Loucy (cell line): ENCODE results near the gene ISCA1.
"Not testable (repeated sequence)": the region's sequence is repeated elsewhere in the genome, so short reads cannot be mapped to it uniquely, and the experiment has no call there.

Source experiments
- H2AFZ ChIP-seq: fragments of 200-600 bp; sonication (generic); 2 replicates; pipeline ENCODE4 v1.6.0; 2016; ENCODE audit warnings: antibody characterized with exemption, mild to moderate bottlenecking, low read length, moderate library complexity
- H3F3A ChIP-seq: fragments of 200-600 bp; 2 replicates; pipeline ENCODE4 v1.6.0; 2016; ENCODE audit warnings: antibody characterized with exemption, low read depth, mild to moderate bottlenecking
- H3K27me3 ChIP-seq: fragments of 200-600 bp; sonication (generic); 2 replicates; pipeline ENCODE4 v1.6.1; 2014; ENCODE audit warnings: low read length, mild to moderate bottlenecking; ENCODE audit not compliant: insufficient read depth, poor library complexity, severe bottlenecking
- H3K36me3 ChIP-seq: fragments of 200-600 bp; sonication (generic); 2 replicates; pipeline ENCODE4 v1.6.1; 2016; ENCODE audit warnings: low read length; ENCODE audit not compliant: insufficient read depth
- H3K4me1 ChIP-seq: fragments of 200-600 bp; sonication (generic); 2 replicates; pipeline ENCODE4 v1.5.1; 2014; ENCODE audit warnings: low read length, mild to moderate bottlenecking; ENCODE audit not compliant: insufficient read depth, poor library complexity, severe bottlenecking
- H3K4me2 ChIP-seq: fragments of 200-600 bp; sonication (generic); 2 replicates; pipeline ENCODE4 v1.6.0; 2014; ENCODE audit warnings: antibody characterized with exemption, low read length, low read depth, mild to moderate bottlenecking; ENCODE audit not compliant: poor library complexity, severe bottlenecking
- H3K4me3 ChIP-seq: fragments of 200-600 bp; sonication (generic); 2 replicates; pipeline ENCODE4 v1.5.1; 2014; ENCODE audit warnings: low read length, mild to moderate bottlenecking, mixed read lengths; ENCODE audit not compliant: poor library complexity, severe bottlenecking
- H3K79me2 ChIP-seq: fragments of 200-600 bp; sonication (generic); 2 replicates; pipeline ENCODE4 v1.6.1; 2014; ENCODE audit warnings: low read length; ENCODE audit not compliant: insufficient read depth
- H3K9ac ChIP-seq: fragments of 200-600 bp; sonication (generic); 2 replicates; pipeline ENCODE4 v1.6.0; 2014; ENCODE audit warnings: mild to moderate bottlenecking, low read depth, low read length, moderate library complexity; ENCODE audit not compliant: poor library complexity, severe bottlenecking
- H3K9me2 ChIP-seq: fragments of 200-600 bp; sonication (generic); replicated peaks from 2 replicates; pipeline ENCODE4 v1.6.1; 2016; ENCODE audit warnings: low read depth, low read length, mixed read lengths
- H3K9me3 ChIP-seq: fragments of 200-600 bp; sonication (generic); 2 replicates; pipeline ENCODE4 v1.6.1; 2014; ENCODE audit warnings: mild to moderate bottlenecking, antibody characterized with exemption, low read length, low read depth; ENCODE audit not compliant: insufficient read depth
- H4K20me1 ChIP-seq: fragments of 200-600 bp; sonication (generic); 2 replicates; pipeline ENCODE4 v1.6.0; 2014; ENCODE audit warnings: antibody characterized with exemption, low read length, mild to moderate bottlenecking; ENCODE audit not compliant: insufficient read depth, poor library complexity, severe bottlenecking
- CTCF ChIP-seq: fragments of 200-600 bp; sonication (generic); conservative IDR thresholded peaks from 2 replicates; pipeline ENCODE4 v1.5.1; 2014; ENCODE audit warnings: mild to moderate bottlenecking, antibody characterized with exemption, low read length
- EZH2phosphoT487 ChIP-seq: fragments of 200-600 bp; IDR thresholded peaks from 2 replicates; pipeline ENCODE4 v1.6.1; 2018; ENCODE audit warnings: antibody characterized with exemption, mild to moderate bottlenecking, moderate library complexity, borderline replicate concordance

Gene ISCA1

GRCh38 chr9:86300701-86301100, 18.4 kb upstream of the ISCA1 start:
- Histone ChIP-seq H3K79me2 (no peaks in the 10 kb centered on the region), H2AFZ (no peak overlapping the region), H3F3A (no peaks in the 10 kb centered on the region), H3K9ac (no peak overlapping the region), H3K36me3 (peaks cover 75% of the 10 kb centered on the region; the same call in 1 of the 2 replicates), H3K27me3 (no peaks in the 10 kb centered on the region), H3K9me2 (no peaks in the 10 kb centered on the region), H3K4me1 (peaks cover 14% of the 10 kb centered on the region), H3K4me2 (no peak overlapping the region), H4K20me1 (no peaks in the 10 kb centered on the region), H3K9me3 (no peaks in the 10 kb centered on the region), H3K4me3 (no peak overlapping the region)
- TF ChIP-seq EZH2phosphoT487 (no peak), CTCF (no peak)

GRCh38 chr9:86298873-86299272, 16.5 kb upstream of the ISCA1 start:
- H3K9ac ChIP-seq, result no peak overlapping the region
- no peak overlapping the region for H3K4me2 ChIP-seq
- H3K27me3 ChIP-seq, result no peaks in the 10 kb centered on the region
- H3K9me3 ChIP-seq, result no peaks in the 10 kb centered on the region
- no peak overlapping the region for H3K4me3 ChIP-seq
- no peaks in the 10 kb centered on the region for H3K9me2 ChIP-seq
- no peak for TF ChIP-seq CTCF
- no peak for TF ChIP-seq EZH2phosphoT487
- H2AFZ ChIP-seq, result no peak overlapping the region
- no peaks in the 10 kb centered on the region for H3F3A ChIP-seq
- peaks cover 61% of the 10 kb centered on the region; the same call in 1 of the 2 replicates for H3K36me3 ChIP-seq
- H3K79me2 ChIP-seq, result no peaks in the 10 kb centered on the region
- no peaks in the 10 kb centered on the region for H4K20me1 ChIP-seq
- H3K4me1 ChIP-seq, result peaks cover 7% of the 10 kb centered on the region

GRCh38 chr9:86290341-86290740, 8.0 kb upstream of the ISCA1 start:
- not testable (repeated sequence) for H3K9me2 ChIP-seq, H3K9ac ChIP-seq, H3K4me3 ChIP-seq, H3K27me3 ChIP-seq, H3K79me2 ChIP-seq, H2AFZ ChIP-seq, H3K4me2 ChIP-seq, H4K20me1 ChIP-seq, H3K4me1 ChIP-seq, H3K36me3 ChIP-seq, H3K9me3 ChIP-seq, H3F3A ChIP-seq

GRCh38 chr9:86288499-86289198, 6.3 kb upstream of the ISCA1 start:
- TF ChIP-seq CTCF (no peak), EZH2phosphoT487 (no peak)
- H3K9me2 ChIP-seq, result no peaks in the 10 kb centered on the region
- no peak overlapping the region for H2AFZ ChIP-seq
- no peak overlapping the region for H3K9ac ChIP-seq
- H3K79me2 ChIP-seq, result no peaks in the 10 kb centered on the region
- no peaks in the 10 kb centered on the region for H3F3A ChIP-seq
- no peak overlapping the region for H3K4me3 ChIP-seq
- no peaks in the 10 kb centered on the region for H3K27me3 ChIP-seq
- H3K9me3 ChIP-seq, result no peaks in the 10 kb centered on the region
- H3K36me3 ChIP-seq, result peaks cover 4% of the 10 kb centered on the region; the same call in 1 of the 2 replicates
- no peak overlapping the region for H3K4me2 ChIP-seq
- no peaks in the 10 kb centered on the region for H3K4me1 ChIP-seq
- H4K20me1 ChIP-seq, result no peaks in the 10 kb centered on the region
